ENCODE results near the gene EIF3J. TPM values are rescaled to one million over a fixed set of nuclear protein-coding genes. Genes with fewer than 3 reads are reported as not detected.
A peak's percentile ranks its signal among the peaks of the same experiment; 100 is the strongest.

The EIF3J gene
- total and polyA plus RNA-seq, 9 donors, result 27.0 to 65.3 (median 49.0) TPM

- intact Hi-C loops (cut with DNase I), result no loop called here
- no peak for DNase-seq
- H3K4me3 ChIP-seq, result no peak overlapping the region
- no peaks in the 10 kb centered on the region for H3K9me3 ChIP-seq
- no peaks in the 10 kb centered on the region for H3K27me3 ChIP-seq
- 51 to 68% (median 53%) methylated on average over 3 of the region's 3 CpGs for WGBS, 3 donors
- H3K27ac ChIP-seq, result no peak overlapping the region
- H3K36me3 ChIP-seq, result no peaks in the 10 kb centered on the region
- peaks cover 5% of the 10 kb centered on the region for H3K4me1 ChIP-seq (ENCODE audit: insufficient read depth)
- TF ChIP-seq CTCF (IDR thresholded peaks at IDR 0.05), result no peak
- no peak for TF ChIP-seq EP300 (IDR thresholded peaks at IDR 0.05)
- TF ChIP-seq POLR2A (IDR thresholded peaks at IDR 0.05), result no peak
Measured at GRCh38 chr15:44492672-44493071, 44.3 kb upstream of the EIF3J start.

GRCh38 chr15:44495562-44495961 is 41.4 kb upstream of the EIF3J start:
- Histone ChIP-seq H3K4me1 (ENCODE audit: insufficient read depth) (peaks cover 3% of the 10 kb centered on the region), H3K9me3 (no peaks in the 10 kb centered on the region), H3K27me3 (no peaks in the 10 kb centered on the region), H3K27ac (no peak overlapping the region), H3K4me3 (no peak overlapping the region), H3K36me3 (no peaks in the 10 kb centered on the region)
- no peak for DNase-seq
- TF ChIP-seq POLR2A (IDR thresholded peaks at IDR 0.05) (no peak), EP300 (IDR thresholded peaks at IDR 0.05) (no peak), CTCF (IDR thresholded peaks at IDR 0.05) (no peak)
- intact Hi-C loops (cut with DNase I), result no loop called here
- WGBS, 3 donors, result 93 to 94% (median 93%) methylated on average over 8 of the region's 8 CpGs

GRCh38 chr15:44500555-44500954 is 36.4 kb upstream of the EIF3J start:
- 37 to 57% (median 44%) methylated on average over 3 of the region's 3 CpGs for WGBS, 3 donors
- intact Hi-C loops (cut with DNase I), result no loop called here
- no peaks in the 10 kb centered on the region for H3K4me1 ChIP-seq (ENCODE audit: insufficient read depth)
- no peak for DNase-seq
- H3K27ac ChIP-seq, result no peak overlapping the region
- no peaks in the 10 kb centered on the region for H3K9me3 ChIP-seq
- H3K36me3 ChIP-seq, result no peaks in the 10 kb centered on the region
- no peaks in the 10 kb centered on the region for H3K27me3 ChIP-seq
- TF ChIP-seq EP300 (IDR thresholded peaks at IDR 0.05) (no peak), POLR2A (IDR thresholded peaks at IDR 0.05) (no peak), CTCF (IDR thresholded peaks at IDR 0.05) (no peak)
- no peak overlapping the region for H3K4me3 ChIP-seq

GRCh38 chr15:44501768-44502366 is 35.1 kb upstream of the EIF3J start:
- H3K4me3 ChIP-seq, result no peak overlapping the region
- intact Hi-C loops (cut with DNase I), result no loop called here
- DNase-seq, result no peak
- WGBS, 3 donors, result 74 to 76% (median 75%) methylated on average over 3 of the region's 3 CpGs
- H3K9me3 ChIP-seq, result no peaks in the 10 kb centered on the region
- H3K27ac ChIP-seq, result no peak overlapping the region
- H3K27me3 ChIP-seq, result no peaks in the 10 kb centered on the region
- no peaks in the 10 kb centered on the region for H3K36me3 ChIP-seq
- H3K4me1 ChIP-seq (ENCODE audit: insufficient read depth), result no peaks in the 10 kb centered on the region
- TF ChIP-seq POLR2A (IDR thresholded peaks at IDR 0.05) (no peak), CTCF (IDR thresholded peaks at IDR 0.05) (peak in 2 of 3 donors; percentile 41 to 43), EP300 (IDR thresholded peaks at IDR 0.05) (no peak)
